GM10248 (cell line): Measurements from ENCODE around the gene SEC22B.
"Not testable (repeated sequence)": the region's sequence is repeated elsewhere in the genome, so short reads cannot be mapped to it uniquely, and the experiment has no call there.

Experiments used
- CTCF ChIA-PET: fragments of 300-600 bp; sonication (Branson Sonifier 250); formaldehyde crosslinking; extraction: SDS; loops from one replicate; lab custom pipeline; 2021; ENCODE audit warnings: antibody characterized with exemption; lab: Yijun Ruan, JAX
- POLR2A ChIA-PET: fragments of 350-650 bp; sonication (Branson Sonifier 250); formaldehyde crosslinking; extraction: SDS; loops from one replicate; lab custom pipeline; 2020; ENCODE audit warnings: antibody characterized with exemption; lab: Yijun Ruan, JAX
- DNase-seq: peaks from one replicate; pipeline ENCODE4 v3.0.0; 2012; ENCODE audit errors: extremely low spot score

Gene SEC22B

DNA sequence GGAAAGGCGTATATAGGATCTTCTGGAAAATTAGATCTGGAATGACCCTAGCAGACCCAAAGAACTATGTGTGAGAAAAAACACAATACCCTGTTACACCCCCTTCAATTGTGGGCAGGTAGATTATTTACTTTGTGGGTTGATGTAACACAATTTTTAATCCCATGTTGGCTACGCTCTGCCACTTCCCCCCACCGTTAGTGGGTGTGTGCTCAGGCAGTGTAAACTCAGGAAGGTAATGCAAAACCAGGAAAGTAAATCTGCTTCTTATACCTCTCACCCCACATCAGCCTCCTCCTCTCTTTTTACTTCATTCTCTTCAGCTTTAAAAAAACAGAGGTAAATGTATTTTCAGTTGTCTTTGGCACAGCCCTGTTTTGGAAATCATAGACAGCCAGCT is 63.2 kb downstream of the SEC22B start:
- DNase-seq, POLR2A ChIA-PET, CTCF ChIA-PET: not testable (repeated sequence)

DNA sequence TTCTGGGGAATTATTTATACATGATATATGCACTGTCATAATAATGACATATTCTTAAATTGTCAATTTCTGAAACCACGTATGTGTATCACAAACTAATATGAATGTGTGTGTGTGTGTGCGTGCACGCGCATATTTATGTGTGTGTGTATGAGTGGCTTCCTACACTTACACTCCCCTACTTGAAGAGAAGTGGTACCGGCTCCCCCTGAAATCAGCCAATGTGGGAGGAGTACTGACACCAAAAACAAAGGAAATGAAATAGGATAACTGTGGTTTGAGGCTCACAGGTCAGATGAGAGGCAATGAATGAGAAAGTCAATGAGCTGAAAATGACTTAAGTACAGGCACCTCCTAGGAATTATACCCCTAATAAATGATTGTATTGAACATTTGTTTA is 64.1 kb downstream of the SEC22B start:
- POLR2A ChIA-PET, DNase-seq, CTCF ChIA-PET: not testable (repeated sequence)

GRCh38 chr1:120111771-120112170 is 64.5 kb downstream of the SEC22B start:
- CTCF ChIA-PET, POLR2A ChIA-PET, DNase-seq: not testable (repeated sequence)

DNA sequence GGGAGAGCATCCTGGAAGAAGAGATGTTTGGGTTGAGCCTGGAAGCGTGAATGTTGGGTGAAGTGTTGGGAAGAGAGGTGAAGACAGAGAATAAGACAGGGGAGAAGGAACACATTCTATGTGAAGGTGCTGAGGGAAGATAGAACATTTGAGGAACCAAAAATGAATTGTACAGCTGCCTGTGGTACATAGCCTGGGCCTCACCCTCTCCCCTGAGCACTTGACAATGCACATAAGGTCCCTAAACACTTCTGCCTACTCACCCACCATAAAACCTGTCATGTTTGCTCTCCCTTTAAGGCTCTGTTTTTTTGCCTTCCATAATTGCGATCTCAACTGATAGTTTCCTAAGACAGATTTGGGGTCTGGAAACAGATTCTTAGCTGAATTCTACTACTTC is 65.3 kb downstream of the SEC22B start:
- POLR2A ChIA-PET, CTCF ChIA-PET, DNase-seq: not testable (repeated sequence)

GRCh38 chr1:120109656-120110055 is 66.7 kb downstream of the SEC22B start:
- CTCF ChIA-PET, POLR2A ChIA-PET, DNase-seq: not testable (repeated sequence)

DNA sequence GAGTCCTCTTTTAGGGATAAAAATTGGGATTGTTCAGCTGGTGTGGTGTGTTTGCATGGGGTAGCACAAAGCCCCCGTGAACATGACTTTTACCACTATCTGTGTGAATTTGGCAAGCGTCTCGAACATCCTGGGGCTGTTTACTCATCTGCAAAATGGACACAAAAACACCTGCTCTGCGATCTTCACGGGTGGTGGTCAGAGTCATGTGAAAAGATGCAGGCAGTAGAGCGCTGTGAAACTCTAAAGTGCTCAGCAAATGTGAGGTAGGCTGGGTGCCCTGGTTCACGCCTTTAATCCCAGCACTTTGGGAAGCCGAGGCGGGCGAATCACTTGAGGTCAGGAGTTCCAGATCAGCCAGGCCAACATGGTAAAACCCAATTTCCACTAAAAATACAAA is 67.1 kb downstream of the SEC22B start:
- POLR2A ChIA-PET, DNase-seq, CTCF ChIA-PET: not testable (repeated sequence)

- CTCF ChIA-PET, POLR2A ChIA-PET, DNase-seq: not testable (repeated sequence)
Observed at GRCh38 chr1:120105288-120105687, 71.0 kb downstream of the SEC22B start.

- DNase-seq, CTCF ChIA-PET, POLR2A ChIA-PET: not testable (repeated sequence)
Observed at GRCh38 chr1:120103768-120104167, 72.6 kb downstream of the SEC22B start.

DNA sequence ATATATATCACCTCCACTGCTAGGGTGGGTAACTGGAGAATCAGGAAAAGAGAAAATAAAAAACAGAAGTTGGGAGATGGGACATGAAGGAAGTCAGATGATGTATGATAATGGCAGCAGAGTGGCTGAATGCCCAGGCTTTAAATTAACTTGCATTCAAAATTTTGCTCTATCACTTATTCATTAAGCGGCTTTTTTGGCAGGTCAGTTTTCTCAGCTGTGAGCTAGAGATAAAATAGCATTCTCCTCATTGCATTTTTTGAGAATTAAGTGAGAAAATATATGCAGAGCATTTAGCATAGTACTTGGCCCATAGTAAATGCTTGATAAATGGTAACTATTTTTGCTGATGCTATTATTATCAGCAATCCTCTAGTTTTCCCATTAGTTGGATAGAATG is 74.7 kb downstream of the SEC22B start:
- POLR2A ChIA-PET, CTCF ChIA-PET, DNase-seq: not testable (repeated sequence)
